Prostate gland (tissue), 2 donors: Measurements from ENCODE around the gene GABBR2. TPM values are rescaled to one million over a fixed set of nuclear protein-coding genes. Genes with fewer than 3 reads are reported as not detected.

Experiments used
- DNase-seq: peaks from one replicate; pipeline ENCODE4 v3.0.0-alpha.2; 2019; ENCODE audit warnings: low spot score
- H3K27ac ChIP-seq, 2 donors: fragments of 200-600 bp; sonication (generic); 2 replicates each; pipeline ENCODE4 v1.5.1; 2017 to 2019
- H3K27me3 ChIP-seq: fragments of 200-600 bp; sonication (generic); replicated peaks from 2 replicates; pipeline ENCODE4 v1.5.1; 2019; ENCODE audit not compliant: insufficient read depth
- H3K36me3 ChIP-seq, 2 donors: fragments of 200-600 bp; sonication (generic); 1 replicate in 1 of 2; 2 replicates in 1 of 2; pipeline versions ENCODE4 v1.5.1 to v1.8.1; 2017 to 2019
- H3K4me1 ChIP-seq: fragments of 200-600 bp; sonication (generic); replicated peaks from 2 replicates; pipeline ENCODE4 v1.5.1; 2019
- H3K4me3 ChIP-seq, 2 donors: fragments of 200-600 bp; sonication (generic); 2 replicates each; pipeline ENCODE4 v1.5.1; 2017 to 2019
- H3K9me3 ChIP-seq: fragments of 200-600 bp; sonication (generic); 2 replicates; pipeline ENCODE4 v1.5.1; 2017
- CTCF ChIP-seq, 4 experiments: fragments of 200-600 bp in 2 of 4; fragments of 450-650 bp in 2 of 4; sonication (generic) in 2 of 4; IDR thresholded peaks; 1 replicate in 3 of 4; 2 replicates in 1 of 4; pipeline ENCODE4 v1.5.1; 2016 to 2019; ENCODE audit warnings: antibody characterized with exemption in 4 of 4, mild to moderate bottlenecking in 2 of 4, moderate library complexity in 2 of 4
- POLR2A ChIP-seq: fragments of 450-650 bp; IDR thresholded peaks from one replicate; pipeline ENCODE4 v1.6.1; 2016; ENCODE audit warnings: antibody characterized with exemption, mild to moderate bottlenecking
- POLR2AphosphoS5 ChIP-seq: sonication (generic); formaldehyde crosslinking; IDR thresholded peaks from one replicate; pipeline ENCODE4 v1.6.1; 2017; ENCODE audit warnings: antibody characterized with exemption
- WGBS: methylation state at CpG from one replicate; pipeline ENCODE4 v1.1.5; 2018; 5-methylcytosine and 5-hydroxymethylcytosine counted together
- intact Hi-C: fragments of 100-400 bp; cut with DNase I; formaldehyde crosslinking; loops from one replicate; pipeline ENCODE4 v1.14.2; 2022
- total RNA-seq, 2 donors: library from RNA; depleted of rRNA; stranded (reverse); fragments of >200 nt; gene quantifications; one replicate each; pipeline ENCODE4 v1.1.0, GENCODE V29; 2016

GABBR2 gene
- total RNA-seq, 2 donors from 2014 or later = 0.97 TPM; not detected in 1

GRCh38 chr9:98314381-98315066, 394.2 kb downstream of the GABBR2 start:
- no peaks in the 10 kb centered on the region for H3K4me1 ChIP-seq
- H3K9me3 ChIP-seq = no peaks in the 10 kb centered on the region
- intact Hi-C loops = loop anchor here (2.0 kb wide), 1 partner anchor 460 kb away; no protein-coding TSS in a partner anchor
- 42% methylated on average over 6 of the region's 6 CpGs for WGBS
- H3K36me3 ChIP-seq = no peaks in the 10 kb centered on the region
- no peaks in the 10 kb centered on the region for H3K27me3 ChIP-seq
- no peak overlapping the region for H3K27ac ChIP-seq
- no peak for DNase-seq
- no peak for TF ChIP-seq POLR2AphosphoS5
- no peak for TF ChIP-seq CTCF (IDR thresholded peaks at IDR 0.05)
- no peak overlapping the region for H3K4me3 ChIP-seq

GRCh38 chr9:98312365-98312764, 396.4 kb downstream of the GABBR2 start:
- WGBS = 95% methylated on average over 3 of the region's 3 CpGs
- no peaks in the 10 kb centered on the region for H3K4me1 ChIP-seq

GRCh38 chr9:98311541-98311940, 397.2 kb downstream of the GABBR2 start:
- H3K4me1 ChIP-seq = no peaks in the 10 kb centered on the region
- H3K27me3 ChIP-seq = no peaks in the 10 kb centered on the region
- no peak for DNase-seq
- no peaks in the 10 kb centered on the region for H3K36me3 ChIP-seq
- no peak overlapping the region for H3K4me3 ChIP-seq
- H3K9me3 ChIP-seq = no peaks in the 10 kb centered on the region
- H3K27ac ChIP-seq = no peak overlapping the region
- intact Hi-C loops = no loop called here
- TF ChIP-seq CTCF (IDR thresholded peaks at IDR 0.05) = no peak

More at GRCh38 chr9:98312365-98312764, 396.4 kb downstream of the GABBR2 start:
- Histone ChIP-seq H3K27ac (no peak overlapping the region), H3K9me3 (no peaks in the 10 kb centered on the region), H3K27me3 (no peaks in the 10 kb centered on the region), H3K36me3 (no peaks in the 10 kb centered on the region), H3K4me3 (no peak overlapping the region)
- TF ChIP-seq CTCF (IDR thresholded peaks at IDR 0.05) (no peak), POLR2A (no peak), POLR2AphosphoS5 (no peak)
- DNase-seq = no peak
- intact Hi-C loops = no loop called here

- Histone ChIP-seq H3K27ac (no peak overlapping the region), H3K27me3 (no peaks in the 10 kb centered on the region), H3K9me3 (no peaks in the 10 kb centered on the region), H3K4me3 (no peak overlapping the region), H3K4me1 (no peaks in the 10 kb centered on the region), H3K36me3 (no peaks in the 10 kb centered on the region)
- no peak for TF ChIP-seq CTCF (IDR thresholded peaks at IDR 0.05)
- no peak for TF ChIP-seq POLR2A
- TF ChIP-seq POLR2AphosphoS5 = no peak
- intact Hi-C loops = no loop called here
- 95% methylated on average over 6 of the region's 6 CpGs for WGBS
- DNase-seq = no peak
Observed at GRCh38 chr9:98310752-98311392, 397.9 kb downstream of the GABBR2 start.
